ENCODE data around the gene PIWIL4. TPM values are rescaled to one million over a fixed set of nuclear protein-coding genes. Genes with fewer than 3 reads are reported as not detected.
"Not testable (repeated sequence)": the region's sequence is repeated elsewhere in the genome, so short reads cannot be mapped to it uniquely, and the experiment has no call there.

Gene PIWIL4
- total RNA-seq, 1 donor from 2014 or later = 0.79 TPM

DNA sequence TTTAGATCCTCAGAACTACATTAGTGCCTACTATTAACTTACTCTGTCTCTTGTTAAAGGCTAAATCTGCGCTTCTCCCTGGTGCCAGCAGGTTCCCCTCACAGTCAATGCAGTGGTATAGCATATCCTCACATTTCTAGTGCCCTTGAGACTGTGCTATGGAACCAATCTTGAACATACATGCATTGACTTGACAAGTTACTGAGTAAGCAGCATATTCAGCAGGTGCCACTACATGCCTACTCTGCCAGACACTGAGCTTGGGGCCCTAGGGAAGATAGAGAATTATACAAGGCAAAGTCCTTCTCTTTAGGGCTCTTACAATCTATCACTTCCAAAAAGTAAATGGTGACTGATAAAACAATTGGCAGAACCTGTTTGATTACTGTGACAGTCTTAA, 20.3 kb upstream of the PIWIL4 start:
- no peak for DNase-seq (ENCODE audit: low read depth in 2 of 2)

DNA sequence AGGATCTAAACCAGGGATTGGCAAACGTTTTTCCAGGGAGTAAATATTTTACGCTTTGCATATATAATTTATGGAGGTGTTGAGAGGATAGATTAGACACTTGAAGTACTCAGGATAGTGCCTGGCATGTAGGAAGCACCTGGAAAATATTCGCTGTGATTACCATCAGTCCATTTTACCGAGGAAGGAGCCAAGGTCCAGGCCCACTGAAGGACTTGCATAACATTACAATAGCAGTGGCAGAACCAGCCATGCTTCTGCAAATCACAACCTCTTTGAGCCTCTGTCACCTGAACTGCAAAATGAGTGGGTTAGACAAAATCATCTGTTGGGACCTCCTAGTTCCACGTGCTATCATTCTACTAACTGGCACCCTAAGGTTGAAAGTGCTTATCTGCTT, 18.0 kb upstream of the PIWIL4 start:
- no peak for DNase-seq (ENCODE audit: low read depth in 2 of 2)

DNA sequence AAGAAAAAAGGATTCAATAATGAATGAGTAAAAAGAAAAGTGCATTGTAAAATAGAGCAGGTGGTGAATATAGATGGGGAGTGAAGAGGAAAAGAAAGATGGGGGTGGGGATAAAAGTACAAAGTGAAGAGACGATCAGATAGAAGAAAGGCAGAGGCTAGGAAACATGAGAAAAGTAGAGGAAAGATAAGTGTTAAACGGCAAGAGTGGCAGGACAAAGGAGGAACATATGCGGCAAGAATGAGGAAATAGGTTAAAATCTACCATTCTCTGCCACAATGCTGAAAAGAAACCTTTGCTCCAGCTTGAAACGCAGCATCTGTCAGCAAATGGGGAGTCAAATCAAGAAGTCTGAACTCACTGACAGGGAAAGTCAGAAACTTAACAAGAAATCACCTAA, 16.7 kb upstream of the PIWIL4 start:
- no peak for DNase-seq (ENCODE audit: low read depth in 2 of 2)

DNA sequence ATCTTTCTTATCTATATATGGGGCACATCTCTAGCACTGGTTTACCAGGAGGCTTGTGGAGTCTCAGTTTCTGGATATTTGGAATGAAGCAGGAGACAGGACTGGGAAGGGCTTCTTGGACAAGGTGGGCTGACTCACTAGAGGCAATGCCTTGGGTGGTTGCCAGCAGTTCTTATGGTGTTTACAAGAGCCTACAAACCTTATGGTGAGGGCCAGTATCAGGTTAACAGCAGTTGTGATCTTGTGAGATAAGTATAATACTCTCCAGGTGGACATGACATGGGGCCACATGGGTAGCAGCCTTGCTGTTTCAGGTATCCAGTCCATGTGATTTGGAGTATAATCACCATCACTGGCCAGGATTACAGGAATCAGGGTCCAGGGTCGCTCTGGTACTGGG, 13.2 kb upstream of the PIWIL4 start:
- DNase-seq (ENCODE audit: low read depth in 2 of 2) = peak in 1 of 2 donors; percentile 42

DNA sequence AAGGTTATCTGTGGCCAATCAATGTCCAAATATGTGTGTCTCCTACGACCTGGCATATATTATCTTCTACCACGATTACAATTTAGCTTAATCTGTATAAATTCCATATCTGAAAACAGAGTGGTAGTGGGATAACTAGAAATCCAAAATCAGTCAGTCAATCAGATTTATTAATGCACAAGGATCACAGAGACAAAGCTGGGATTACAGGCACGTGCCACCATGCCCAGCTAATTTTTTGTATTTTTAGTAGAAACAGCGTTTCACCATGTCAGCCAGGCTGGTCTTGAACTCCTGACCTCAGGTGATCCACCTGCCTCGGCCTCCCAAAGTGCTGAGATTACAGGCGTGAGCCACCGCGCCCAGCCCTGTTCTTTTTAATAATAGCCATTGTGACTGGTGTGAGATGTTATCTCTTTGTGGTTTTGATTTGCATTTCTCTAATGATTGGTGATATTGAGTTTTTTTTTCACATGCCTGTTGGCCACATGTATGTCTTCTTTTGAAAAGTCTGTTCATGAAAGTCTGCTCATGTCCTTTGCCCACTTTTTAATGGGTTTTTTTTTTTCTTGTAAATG, 11.3 kb upstream of the PIWIL4 start:
- DNase-seq (ENCODE audit: low read depth in 2 of 2) = not testable (repeated sequence)

DNA sequence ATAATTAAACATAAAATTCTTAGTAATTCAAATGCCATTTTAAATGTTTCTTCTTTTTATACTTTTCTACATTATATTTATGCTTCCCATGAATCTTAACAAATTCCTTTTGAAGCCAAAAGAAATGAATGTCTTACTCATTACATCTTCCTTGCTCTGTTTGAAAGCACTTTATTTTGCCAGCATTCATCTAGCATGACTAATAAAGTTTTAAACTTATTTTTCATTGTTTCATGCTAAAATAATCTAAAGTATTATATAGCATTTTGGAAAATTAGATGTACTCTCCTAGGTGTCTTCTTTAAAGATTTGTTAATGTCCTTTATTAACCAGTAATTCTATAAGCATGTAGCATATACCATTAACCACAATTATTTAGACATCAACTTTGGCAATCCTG, 9.7 kb upstream of the PIWIL4 start:
- no peak for DNase-seq (ENCODE audit: low read depth in 2 of 2)

DNA sequence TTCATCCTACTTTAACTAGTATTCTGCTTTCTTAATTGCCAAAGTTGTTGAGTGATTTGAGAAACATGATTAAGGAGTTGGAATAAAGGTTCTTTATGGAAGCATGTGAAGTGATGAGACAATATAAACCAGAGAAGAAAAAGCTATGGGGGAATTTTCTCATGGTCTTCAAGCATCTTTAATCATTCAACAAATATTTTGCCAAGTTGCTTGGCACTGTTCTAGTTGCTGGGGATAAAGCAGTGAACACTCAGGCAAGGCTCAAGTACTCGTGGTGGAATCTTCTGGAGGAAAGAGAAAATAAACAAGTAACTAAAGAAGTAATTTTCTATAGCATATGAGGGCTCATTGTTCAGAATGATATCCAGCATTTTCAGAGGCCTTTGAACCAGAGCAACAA, 9.2 kb upstream of the PIWIL4 start:
- DNase-seq (ENCODE audit: low read depth in 2 of 2) = no peak

DNA sequence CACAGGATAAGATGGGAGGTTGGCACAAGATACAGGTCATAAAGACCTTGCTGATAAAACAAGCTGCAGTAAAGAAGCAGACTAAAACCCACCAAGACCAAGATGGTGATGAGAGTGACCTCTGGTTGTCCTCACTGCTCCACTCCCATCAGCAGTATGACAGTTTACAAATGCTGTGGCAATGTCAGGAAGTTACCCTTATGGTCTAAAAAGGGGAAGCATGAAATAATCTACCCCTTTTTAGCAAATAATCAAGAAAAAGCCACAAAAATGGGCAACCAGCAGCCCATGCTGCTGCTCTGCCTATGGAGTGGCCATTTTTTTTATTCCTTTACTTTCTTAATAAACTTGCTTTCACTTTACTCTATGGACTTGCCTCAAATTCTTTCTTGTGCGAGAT, 8.7 kb upstream of the PIWIL4 start:
- no peak for DNase-seq (ENCODE audit: low read depth in 2 of 2)

DNA sequence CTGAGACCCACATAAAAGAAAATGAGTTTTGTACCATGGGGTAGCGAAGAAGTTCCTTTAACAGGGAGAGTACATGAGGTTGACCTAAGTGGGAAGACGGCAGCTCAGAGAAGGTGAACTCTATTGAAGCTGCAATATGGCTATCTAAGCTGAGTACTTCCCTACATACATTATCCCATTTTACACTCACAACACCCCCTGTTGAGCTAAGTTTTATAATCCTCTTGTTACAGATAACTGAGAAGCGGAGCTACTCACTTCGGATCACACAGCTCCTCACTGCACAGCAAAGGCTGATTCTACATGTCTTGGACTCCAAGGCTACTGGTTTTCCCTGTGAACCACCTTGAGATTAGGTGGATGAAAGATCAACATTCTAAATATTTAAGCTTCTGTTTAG, 8.2 kb upstream of the PIWIL4 start:
- DNase-seq (ENCODE audit: low read depth in 2 of 2) = no peak

DNA sequence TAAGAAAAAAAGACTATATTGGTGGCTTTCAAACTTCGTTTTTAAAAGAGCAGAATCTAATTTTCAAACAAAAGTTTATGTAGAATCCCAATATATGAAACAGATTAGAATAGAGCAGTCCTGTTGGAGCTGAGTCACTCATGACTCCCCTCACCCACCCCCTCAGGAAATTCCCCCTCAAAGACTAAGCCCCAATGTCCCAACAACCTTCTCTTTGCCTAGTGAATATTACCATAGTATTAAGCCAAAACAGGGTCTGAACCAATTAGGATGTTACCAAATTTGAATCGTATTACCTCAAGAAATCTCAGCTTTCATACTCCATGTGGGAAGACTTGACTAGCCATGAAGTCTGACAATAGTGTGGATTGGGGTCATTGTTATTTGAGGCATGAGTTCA, 7.8 kb upstream of the PIWIL4 start:
- no peak for DNase-seq (ENCODE audit: low read depth in 2 of 2)

DNA sequence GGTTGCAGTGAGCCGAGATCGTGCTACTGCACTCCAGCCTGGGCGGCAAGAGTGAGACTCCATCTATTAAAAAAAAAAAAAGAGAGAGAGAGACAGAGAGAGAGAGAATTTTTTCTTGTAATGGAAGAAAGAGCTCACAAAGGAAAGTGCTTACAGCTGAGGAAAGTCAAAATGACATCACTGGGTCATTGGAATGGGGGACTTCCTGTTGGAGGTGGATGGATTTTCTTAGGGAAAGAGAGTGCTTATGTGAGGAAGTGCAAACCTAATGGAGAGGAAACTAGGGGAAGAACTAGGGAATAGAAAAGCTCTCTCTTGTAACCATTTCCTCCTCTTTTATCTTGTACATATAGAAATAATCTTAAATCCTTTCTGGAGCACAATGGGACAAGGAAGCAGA, 6.3 kb upstream of the PIWIL4 start:
- no peak for DNase-seq (ENCODE audit: low read depth in 2 of 2)

DNA sequence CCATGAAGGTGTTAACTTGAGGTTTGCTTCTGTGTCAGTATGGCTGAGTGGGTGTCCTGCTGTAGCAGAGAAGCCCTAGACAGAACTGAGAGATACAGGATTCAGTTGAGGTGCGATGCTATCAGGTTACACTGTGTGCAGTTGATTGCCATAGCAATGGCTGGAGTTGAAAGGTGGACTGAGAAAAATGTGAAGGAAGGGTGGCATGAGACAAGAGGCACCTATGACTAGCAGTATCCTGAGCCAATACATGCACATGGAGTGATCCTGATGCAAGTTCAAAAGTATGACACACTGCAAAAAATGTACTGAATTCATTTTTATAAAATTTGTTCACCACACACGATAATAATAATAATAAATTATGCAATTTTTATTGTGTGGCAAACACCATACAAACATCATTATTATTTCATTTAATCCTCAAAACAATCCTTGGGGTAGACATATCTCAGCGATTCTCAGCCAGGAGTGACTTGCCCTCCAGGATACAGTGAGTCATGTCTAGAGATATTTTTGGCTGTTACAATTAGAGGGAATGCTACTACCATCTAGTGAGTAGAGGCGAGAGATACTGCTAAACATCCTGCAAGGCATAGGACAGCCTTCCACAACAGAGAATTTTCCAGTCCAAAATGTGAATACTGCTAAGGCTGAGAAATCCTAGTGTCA, 3.9 kb upstream of the PIWIL4 start:
- peak; percentile 12 to 73 for DNase-seq (ENCODE audit: low read depth in 2 of 2)

DNA sequence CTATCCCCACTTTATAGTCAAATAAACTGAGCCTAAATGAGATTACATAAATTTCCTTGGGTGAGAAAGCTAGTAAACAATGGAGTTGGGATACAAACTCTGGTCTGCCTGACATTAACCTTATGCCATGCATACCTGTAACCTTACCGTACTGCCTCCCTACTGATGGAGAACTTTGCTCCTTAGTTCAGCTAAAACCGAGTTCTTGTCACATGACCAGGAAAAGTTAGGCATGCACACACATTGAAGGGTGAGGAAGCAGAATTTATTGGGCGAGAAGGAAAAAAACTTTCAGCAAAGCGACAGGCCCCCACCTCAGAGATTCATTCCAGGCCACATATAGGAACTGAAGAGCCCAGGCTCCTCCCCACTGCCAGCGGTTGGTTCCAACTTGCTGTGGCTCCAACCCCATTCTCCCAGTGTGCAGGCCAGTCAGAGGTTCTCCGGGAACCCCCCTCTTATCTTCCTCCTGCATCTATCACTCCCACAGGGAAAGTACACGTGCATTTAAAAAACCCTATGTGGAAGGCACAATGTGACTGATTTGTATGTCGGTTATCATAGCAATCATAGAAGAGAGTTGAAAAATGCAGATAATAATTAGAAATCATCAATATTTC, 3.2 kb upstream of the PIWIL4 start:
- no peak for DNase-seq (ENCODE audit: low read depth in 2 of 2)

DNA sequence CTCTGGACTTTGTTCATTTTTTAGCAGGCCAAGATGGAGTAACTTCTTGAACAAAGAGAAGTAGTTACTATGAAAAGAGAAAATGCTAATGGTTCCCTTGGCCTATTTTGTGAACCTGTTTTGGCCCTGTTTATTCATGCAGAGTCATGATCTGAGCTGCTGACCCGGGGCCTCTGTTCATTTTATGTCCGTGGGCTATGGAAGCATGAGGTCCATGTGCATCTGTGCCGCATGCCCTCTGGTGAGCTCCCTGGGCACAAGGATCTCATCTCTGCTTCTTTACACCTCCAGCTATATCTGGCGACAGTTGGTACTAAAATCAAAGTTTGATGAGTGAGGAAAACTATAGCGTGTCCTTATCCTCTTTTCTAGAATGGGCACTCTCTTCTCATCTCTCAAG, 1.0 kb downstream of the PIWIL4 start:
- DNase-seq (ENCODE audit: low read depth in 2 of 2) = no peak

DNA sequence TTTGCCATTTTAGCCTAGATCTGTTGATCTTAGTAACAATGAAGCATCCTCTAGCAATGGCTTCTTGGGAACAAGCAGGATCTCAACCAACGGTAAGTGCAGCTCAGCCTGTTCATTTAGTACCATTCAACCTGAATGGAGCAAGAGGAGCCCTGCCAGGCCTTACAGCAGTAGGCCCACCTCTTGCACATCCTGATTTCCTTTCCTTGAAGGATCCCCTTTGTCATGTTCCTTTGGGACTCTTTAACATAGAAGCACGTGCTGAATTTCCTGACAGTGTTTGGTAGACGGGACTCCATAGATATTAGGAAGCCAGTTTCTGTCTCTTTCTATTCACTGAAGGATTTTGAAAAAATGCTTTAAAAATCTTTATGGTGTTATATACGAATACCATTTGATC, 1.5 kb downstream of the PIWIL4 start:
- no peak for DNase-seq (ENCODE audit: low read depth in 2 of 2)

DNA sequence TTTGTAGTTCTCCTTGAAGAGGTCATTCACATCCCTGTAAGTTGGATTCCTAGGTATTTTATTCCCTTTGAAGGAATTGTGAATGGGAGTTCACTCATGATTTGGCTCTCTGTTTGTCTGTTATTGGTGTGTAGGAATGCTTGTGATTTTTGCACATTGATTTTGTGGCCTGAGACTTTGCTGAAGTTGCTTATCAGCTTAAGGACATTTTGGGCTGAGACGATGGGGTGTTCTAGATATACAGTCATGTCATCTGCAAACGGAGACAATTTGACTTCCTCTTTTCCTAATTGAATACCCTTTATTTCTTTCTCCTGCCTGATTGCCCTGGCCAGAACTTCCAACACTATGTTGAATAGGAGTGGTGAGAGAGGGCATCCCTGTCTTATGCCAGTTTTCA, 5.8 kb downstream of the PIWIL4 start:
- not testable (repeated sequence) for DNase-seq (ENCODE audit: low read depth in 2 of 2)

DNA sequence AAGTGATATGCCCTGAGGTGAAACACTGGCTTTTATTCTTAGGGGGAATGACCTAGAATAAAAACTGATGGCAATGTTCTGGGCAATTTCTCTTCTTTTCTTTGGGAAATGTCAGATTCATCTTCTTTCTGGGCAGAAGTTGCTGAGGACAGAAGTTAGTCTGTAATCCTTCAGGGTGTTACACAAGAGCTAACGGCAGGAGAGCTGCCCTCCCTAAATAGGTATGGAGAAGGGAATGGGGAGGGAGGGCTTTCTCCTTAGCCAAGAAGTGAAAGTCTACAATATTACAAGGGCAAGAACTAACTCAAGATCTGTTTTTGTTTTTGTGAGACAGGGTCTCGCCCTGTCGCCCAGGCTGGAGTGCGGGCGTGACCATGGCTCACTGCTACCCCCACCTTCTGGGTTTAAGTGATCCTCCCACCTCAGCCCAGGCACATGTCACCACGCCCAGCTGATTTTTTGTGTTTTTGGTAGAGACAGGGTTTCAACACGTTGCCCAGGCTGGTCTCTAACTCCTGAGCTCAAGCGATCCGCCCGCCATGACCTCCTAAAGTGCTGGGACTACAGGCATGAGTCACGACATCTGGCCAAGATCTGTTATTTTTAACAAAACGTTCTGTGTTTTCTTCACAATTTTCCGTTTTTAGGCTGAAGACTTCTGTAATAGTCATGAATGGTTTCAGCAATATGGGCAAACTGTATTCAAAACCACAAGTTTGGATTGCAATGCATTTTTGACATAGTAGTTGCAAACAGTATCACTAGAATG, 7.2 kb downstream of the PIWIL4 start:
- no peak for DNase-seq (ENCODE audit: low read depth in 2 of 2)

DNA sequence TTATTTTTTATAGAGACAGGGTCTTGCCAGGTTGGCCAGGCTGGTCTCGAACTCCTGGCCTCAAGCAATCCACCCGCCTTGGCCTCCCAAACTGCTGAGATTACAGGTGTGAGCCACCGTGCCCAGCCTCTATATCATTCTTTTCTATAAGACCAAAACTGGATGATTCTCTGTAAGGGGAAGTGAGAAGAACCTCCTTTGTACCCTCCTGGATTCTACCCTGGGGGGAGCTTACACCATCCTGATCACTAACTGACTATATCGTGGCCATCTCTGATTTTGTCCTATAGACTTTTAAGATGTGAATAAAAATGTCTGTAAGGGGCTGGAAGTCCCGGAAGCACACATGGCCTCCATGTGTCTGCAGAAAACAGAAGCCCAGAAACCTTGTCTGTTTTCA, 9.1 kb downstream of the PIWIL4 start:
- no peak for DNase-seq (ENCODE audit: low read depth in 2 of 2)

DNA sequence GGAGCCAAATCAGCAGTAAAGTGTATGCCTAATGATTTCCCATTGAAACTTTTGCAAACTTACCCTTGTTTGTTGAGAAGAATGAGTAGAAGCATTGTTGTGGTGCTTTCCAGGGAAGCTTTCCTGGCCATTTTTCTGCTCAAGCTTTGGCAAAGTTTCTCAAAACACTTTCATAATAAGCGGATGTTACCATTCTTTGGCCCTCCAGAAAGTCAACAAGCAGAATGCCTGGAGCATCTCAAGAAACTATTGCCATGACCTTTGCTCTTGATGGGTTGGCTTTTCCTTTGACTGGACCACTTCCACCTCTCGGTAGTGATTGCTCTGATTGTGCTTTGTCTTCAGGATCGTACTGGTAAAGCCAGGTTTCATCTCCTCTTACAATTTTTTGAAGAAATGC, 10.7 kb downstream of the PIWIL4 start:
- DNase-seq (ENCODE audit: low read depth in 2 of 2) = peak in 1 of 2 donors; percentile 53

DNA sequence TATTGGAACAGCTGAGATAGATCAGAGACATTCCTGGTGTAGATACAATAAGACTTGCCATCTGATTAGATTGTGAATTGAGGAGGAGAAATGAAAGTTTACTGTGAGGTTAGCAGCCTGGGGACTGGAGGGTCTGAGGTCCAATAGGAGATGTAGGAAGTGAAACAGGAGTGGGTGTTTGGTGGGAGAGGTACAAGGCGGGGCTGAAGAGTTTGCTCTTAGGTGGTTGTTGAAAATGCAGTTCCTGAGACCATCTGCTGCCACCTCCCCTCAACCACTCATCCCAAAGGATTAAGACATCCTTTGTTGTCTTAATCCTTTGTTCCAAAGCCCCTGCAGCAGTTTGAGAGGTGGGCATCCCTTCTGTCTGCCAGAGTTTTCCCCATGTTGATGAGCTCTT, 14.8 kb downstream of the PIWIL4 start:
- no peak for DNase-seq (ENCODE audit: low read depth in 2 of 2)

DNA sequence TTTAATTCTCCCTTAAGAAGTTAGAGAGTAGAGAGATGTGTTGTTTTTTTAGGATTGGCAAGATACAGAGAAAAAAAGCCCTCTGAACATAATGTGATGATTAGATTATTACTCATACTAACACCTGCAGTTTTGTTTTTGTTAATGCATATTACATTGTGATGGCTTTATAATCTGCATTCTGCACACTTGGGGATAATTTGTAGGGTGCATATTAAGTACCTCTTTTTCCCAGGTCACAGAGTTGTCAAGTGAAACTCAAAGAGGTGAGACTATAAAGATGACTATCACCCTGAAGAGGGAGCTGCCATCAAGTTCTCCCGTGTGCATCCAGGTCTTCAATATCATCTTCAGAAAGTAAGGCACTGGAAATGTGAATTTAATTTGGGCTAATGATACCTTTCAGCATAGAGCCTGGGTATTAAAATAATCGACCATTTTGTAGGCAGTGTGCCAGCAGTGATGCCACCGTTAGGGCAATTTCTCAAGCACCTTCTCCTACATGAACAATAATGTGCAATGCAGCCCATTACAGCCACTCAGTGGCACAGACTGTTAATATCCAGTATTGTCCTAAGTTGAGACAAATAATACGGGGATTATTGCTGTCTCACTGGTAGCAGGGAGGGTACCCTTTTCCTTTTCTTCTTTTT, 16.2 kb downstream of the PIWIL4 start:
- no peak for DNase-seq (ENCODE audit: low read depth in 2 of 2)

DNA sequence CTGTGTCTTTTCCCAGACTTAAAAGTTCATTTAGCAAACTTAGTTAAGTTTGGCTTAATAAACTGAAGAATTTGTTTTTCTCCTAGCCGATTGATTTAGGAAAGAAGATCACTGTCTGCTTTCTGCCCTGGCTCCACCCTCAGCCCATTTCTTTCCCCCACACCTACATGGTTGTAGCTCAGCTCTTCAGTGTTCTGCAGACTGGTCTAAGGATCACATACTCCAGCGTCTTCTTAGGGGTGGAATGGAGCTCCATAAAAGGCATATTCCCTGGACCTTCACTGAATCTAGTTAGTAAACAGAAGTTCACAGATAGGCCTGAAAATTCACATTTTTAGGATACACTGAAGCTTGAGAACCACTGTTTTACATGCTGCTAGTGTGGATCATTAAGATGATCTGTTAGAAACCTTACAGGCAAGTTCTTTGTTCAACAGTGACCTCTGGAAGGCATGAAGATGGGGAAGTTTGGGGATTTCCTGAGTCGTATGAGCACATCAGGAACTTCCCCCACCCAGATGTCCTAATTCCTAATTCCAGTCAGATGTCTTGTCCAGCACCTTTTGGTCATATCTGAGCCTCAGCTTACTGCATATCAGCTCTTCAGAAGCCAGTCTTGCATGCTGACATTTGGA, 16.8 kb downstream of the PIWIL4 start:
- peak in 1 of 2 donors; percentile 27 for DNase-seq (ENCODE audit: low read depth in 2 of 2)

All from lung microvascular endothelial cell (primary cell).